Occipital lobe (tissue), 2 donors: ENCODE results near the gene RARG. TPM values are rescaled to one million over a fixed set of nuclear protein-coding genes. Genes with fewer than 3 reads are reported as not detected.

Source experiments
- DNase-seq: peaks from one replicate; lab custom pipeline; 2025; lab: John Stamatoyannopoulos, UW
- total RNA-seq: library from RNA; depleted of rRNA; stranded (reverse); fragments of >200 nt; gene quantifications from one replicate; pipeline ENCODE4 v1.2.3, GENCODE V29; 2014

The RARG gene
- total RNA-seq: 7.6 TPM

DNA sequence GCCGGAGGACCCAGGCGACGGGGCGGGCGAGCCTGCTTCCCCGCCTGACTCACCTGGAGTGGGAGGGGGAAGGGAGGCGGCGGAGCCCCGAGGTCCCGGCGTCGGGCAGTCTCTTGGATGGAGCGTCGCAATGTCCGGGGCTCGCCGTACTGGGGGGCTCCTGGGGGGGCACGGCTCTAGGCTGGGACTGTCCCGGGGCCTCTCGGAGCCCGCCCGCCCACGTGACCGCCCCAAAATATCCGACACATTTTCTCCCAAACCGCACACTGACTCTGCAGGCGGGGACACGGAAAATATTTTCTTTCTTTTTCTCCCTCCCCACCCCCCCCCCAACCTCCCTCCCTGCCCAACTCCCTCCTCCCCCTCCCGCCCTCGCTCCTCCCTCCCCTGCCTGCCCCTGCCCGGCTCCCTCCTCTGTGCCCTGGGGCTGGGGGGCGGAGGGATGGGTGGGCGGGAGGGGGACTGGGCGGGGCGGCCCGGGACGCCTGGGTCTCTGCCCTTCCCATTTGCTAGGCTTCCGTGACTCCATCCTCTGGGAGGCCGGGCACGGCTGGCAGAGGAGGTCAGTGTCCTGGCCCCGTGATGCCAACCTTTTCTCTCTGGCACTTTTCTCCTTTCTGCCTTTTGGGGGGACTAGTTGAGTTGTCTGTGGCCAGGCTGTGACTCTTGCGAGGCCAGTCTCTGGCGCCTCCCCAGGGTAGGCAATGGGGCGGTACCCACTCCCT is at the start of gene RARG:
Gene RARG (minus strand): TSS at position 289 of the 725 bp plus-strand sequence. CDS start 4,664 bp downstream, outside the sequence.
- no peak for DNase-seq

DNA sequence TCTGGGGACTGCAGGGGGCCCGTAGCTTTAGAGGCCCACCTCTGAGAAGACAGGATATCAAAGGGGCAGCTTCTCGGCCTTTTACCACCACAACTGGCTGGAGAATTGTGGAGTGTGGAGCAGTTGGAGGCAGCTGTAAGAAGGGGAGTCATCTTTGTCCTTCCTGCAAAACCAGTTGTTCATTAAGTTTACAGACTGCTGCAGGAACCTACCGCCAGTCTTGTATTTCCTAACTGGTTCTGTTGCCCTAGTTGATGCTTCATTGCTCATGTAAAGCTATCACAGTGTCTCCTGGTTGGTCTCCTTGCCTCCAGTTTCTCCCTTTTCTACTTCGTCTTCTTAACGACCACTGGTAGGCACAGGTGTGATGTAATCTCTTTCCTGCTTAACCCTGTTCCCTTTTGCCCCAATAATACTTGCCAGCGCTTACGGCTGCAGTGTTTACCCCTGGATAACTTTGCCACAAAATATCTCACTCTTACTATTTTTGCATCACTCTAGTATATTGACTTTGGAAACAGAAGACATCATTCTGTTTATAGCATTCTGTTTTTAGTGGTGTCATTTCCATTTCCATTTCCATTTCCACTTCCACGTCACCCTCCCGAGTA is 48.0 kb upstream of the RARG start:
- DNase-seq: no peak

DNA sequence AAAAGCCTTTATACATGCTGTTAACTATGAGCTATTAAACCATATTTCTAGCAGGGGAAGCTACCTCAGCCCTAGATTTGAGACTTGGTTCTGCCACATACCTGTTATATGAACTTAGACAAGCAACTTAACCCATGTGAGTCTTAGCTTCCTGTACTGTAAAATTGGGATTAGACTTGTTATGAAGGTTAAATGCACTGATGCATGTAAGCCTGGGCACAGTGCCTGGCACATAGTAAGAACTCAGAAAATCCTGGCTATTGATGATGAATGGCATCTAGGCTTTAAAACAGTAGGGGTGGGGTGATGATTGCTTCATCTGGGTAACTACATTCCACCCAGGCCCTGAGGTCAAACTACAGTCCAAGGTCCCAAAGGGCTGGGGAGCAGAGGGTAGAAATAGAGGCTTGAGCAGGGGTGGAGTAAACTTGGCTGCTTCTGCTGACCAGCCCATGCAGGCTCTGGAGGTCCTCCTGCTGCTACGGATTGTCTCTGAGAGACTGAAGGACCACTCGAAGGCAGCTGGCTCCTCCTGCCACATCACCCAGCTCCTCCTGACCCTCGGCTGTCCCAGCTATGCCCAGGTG is 47.4 kb upstream of the RARG start:
- DNase-seq: no peak

DNA sequence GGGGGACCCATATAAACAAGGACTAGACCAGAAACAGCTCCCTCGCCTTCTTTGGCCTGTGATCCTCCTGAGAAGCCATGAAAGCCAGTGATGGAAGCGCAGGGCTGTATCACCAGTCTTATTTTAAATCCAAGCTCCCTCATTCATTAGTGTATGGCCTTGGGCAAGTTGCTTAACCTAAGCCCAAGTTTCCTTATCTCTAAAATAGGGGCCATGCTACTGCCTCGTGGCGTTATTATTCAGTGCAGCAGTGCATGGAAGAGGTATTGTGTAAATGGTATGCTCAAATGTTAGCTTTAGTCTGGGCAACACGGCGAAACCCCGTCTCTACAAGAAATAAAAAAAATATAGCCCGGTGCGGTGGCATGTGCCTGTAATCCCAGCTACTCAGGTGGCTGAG is 46.0 kb upstream of the RARG start:
- no peak for DNase-seq

DNA sequence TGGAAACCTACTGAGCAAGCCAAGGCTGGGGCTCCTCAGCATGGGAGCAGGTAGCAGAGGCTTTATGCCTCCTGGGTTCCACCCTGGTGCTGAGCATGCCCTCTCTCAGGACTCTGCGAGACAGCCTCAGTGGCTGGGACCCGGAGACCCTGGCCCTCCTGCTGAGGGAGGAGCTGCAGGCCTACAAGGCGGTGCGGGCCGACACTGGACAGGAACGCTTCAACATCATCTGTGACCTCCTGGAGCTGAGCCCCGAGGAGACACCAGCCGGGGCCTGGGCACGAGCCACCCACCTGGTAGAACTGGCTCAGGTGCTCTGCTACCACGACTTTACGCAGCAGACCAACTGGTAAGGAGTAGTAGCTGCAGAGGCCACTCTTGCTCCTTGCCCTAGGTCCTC is 44.5 kb upstream of the RARG start:
- no peak for DNase-seq

DNA sequence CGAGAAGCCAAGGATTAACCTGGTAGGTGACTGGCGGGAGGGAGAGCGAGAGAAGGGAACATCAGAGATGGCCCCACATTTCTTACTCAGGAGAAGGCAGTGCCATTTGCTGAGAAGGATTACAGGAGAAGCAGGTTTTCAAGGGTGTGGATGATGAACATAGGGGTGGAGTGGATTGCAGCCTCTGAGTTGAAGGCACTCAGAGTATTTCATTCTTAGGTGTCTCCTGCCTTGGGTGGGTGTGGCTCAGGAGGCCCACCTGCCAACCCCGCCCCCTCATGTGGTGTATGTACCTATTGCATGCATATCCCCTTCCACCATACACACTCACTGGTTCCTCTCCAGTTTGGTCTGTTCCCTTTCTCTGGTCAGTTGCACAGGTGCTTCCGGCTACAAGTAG is 42.4 kb upstream of the RARG start:
- no peak for DNase-seq

DNA sequence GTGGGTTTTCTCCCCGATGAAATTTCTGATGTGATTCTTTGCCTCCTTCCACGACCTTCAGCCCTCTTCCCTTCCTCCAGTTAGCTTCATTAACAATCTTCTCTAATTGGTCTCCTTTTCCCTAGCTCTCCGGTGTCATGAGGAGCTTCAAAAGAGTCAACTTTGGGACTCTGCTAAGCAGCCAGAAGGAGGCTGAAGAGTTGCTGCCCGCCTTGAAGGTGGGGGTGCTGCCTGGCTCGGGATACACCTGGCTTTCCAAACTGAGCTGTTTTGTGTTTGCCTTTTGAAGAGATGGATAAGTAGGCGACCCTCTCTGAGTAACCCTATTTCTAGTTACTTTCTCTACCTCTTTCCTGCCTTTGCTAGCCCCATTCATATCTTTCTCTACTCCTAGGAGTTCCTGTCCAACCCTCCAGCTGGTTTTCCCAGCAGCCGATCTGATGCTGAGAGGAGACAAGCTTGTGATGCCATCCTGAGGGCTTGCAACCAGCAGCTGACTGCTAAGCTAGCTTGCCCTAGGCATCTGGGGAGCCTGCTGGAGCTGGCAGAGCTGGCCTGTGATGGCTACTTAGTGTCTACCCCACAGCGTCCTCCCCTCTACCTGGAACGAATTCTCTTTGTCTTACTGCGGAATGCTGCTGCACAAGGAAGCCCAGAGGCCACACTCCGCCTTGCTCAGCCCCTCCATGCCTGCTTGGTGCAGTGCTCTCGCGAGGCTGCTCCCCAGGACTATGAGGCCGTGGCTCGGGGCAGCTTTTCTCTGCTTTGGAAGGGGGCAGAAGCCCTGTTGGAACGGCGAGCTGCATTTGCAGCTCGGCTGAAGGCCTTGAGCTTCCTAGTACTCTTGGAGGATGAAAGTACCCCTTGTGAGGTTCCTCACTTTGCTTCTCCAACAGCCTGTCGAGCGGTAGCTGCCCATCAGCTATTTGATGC is 36.9 kb upstream of the RARG start:
- no peak for DNase-seq

DNA sequence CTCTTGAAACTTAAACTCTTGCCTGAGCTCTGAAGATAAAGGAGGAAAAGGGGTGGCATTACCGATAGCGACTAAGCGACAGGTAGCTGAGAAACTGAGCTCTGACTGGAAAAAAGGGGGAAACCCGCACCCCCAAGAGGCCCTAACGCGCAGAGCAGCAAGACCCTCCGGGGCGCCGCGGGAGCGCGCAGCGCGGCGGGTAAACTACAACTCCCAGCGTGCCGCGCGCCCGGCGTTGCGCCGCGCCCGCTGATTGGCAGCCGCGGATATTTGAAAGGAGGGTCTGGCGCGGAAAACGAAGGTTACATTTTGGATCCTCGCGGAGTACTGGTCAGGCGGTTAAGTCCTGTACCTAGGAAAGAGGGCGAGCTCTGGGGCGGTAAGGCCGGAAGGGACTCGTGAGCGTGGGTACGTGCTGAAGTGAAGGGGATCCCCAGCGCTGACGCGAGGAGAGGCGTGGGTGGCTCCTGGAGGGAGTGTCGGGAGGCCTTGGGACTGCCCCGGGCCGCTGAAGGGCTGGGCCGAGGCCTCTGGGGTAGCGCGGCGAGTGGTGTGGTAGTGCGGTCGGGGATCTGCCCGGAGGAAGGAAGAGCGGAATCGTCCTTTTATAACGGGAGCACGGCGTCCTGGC is 36.1 kb upstream of the RARG start, which contains the start of gene ESPL1:
Gene ESPL1 (plus strand): TSS at position 301 of the 631 bp plus-strand sequence. CDS start 468 bp downstream, outside the sequence.
- DNase-seq: peak; percentile 36

DNA sequence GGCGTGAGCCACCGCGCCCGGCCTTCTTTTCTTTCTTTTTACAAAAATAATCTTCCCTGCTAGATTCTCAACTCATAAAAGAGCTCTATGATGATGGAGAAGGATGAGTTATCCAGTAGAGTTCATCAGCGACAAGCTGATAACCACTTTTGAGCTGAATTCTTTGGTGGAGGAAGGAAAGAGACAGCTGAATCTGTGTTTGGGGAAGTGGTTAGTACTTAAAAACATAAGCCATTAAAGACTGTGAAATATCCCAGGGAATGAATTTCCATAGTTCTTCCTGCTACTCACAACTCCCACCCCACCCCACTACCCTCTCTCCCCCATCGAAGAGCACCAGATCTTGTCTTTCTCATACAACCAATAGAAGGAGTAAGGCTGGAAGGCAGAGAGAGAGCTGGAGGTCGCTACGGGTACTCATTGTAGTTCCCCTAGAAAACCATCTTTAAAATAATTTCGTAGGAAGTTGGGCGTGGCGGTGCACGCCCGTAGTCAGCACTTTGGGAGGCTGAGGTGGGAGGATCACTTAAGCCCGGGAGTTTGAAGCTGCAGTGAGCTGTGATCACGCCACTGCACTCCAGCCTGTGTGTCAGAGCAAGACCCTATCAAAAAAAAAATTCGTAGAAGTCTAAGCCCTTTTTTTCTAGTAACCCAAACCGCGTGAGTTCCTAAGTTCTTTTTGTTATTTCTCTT is 35.4 kb upstream of the RARG start:
- DNase-seq: no peak

DNA sequence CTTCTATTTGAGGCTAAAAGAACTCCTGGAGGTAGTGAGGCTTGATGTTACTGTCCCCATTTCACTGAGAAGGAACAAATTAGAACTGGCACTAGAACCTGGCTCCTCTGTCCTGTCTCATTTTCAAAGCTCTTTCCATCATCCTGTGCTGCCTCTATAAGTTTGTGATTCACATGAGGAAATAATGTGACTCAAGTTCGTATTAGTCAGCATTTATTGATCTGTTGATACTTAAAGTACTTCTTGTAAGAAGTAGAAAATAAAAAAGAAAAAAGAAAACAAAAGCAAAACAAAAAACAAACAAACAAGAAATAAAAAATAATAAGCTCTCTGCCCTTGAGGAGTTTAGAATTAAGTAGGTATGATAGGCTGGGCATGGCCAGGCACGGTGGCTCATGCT is 33.8 kb upstream of the RARG start:
- no peak for DNase-seq

DNA sequence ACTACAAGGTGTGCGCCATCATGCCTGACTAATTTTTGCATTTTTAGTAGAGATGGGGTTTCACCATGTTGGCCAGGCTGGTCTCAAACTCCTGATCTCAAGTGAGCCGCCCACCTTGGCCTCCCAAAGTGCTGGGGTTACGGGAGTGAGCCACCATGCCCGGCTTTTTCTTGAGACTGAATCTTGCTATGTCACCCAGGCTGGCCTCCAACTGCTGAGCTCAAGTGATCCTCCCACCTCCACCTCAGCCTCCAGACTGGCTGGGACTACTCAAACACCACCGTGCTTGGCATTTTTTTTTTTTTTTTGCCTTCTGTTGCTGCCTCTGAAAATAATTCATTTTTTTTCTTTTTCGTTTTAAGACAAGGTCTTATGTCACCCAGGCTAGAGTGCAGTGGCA is 27.9 kb upstream of the RARG start:
- DNase-seq: no peak

DNA sequence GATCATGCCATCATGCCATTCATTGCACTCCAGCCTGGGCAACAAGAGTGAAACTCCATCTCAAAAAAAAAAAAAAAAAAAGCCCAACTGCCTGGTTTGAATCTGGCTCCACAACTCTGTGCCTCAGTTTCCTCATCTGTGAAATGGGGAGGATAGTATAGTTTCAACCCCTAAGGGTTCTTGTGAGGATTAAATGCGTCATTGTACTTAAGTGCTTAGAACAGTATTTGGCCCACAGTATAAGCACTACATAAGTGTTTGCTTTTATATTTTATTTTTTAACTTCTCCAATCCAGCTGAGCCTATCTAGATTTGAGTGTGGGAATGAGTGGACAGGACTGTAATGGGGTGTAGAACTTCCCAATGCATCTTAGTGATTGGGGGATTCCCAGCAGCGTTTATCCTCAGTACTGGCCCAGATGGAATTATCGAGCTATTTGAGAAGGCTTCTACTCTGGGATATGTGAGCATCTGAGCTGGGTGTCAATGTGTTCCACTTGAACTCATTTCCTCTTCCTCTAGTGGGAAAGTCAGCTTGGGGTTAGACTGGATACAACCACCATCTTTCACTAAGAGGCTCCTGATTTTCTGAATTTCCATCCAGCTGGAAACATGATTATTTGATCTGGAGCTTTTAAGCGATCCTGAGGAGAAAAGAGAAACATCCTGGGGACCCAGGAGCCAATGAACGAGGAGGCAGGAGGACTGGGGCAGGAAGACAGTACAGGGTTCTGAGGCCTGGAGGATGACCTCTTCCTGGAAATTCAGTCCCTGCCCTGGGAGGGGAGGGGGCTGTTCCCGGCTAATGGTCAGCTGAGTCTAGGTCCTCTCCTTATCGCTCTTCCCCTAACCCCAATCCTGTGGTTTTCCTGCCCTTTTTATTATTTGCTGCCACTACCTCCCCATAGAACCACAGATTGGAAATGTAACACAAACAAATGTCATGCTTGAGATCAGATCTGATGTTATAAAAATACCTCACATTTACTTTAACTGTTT is 26.8 kb upstream of the RARG start:
- no peak for DNase-seq

DNA sequence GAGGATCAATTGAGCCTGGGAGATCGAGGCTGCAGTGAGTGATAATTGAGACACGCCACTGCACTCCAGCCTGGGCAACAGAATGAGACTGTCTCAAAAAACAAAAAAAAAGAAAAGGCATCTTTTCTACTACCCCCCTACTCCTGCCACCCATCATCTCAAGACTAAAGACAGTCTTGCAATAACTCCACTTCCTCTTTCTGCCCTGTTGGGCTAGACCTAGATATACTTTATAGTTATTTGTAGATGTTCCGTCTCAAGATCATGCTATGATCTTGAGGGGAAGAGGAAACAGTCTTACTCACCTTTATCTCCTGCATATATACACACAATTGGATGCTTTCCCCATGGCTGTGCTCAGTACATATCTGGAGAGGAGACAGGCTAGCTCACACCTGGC is 24.0 kb upstream of the RARG start:
- no peak for DNase-seq

DNA sequence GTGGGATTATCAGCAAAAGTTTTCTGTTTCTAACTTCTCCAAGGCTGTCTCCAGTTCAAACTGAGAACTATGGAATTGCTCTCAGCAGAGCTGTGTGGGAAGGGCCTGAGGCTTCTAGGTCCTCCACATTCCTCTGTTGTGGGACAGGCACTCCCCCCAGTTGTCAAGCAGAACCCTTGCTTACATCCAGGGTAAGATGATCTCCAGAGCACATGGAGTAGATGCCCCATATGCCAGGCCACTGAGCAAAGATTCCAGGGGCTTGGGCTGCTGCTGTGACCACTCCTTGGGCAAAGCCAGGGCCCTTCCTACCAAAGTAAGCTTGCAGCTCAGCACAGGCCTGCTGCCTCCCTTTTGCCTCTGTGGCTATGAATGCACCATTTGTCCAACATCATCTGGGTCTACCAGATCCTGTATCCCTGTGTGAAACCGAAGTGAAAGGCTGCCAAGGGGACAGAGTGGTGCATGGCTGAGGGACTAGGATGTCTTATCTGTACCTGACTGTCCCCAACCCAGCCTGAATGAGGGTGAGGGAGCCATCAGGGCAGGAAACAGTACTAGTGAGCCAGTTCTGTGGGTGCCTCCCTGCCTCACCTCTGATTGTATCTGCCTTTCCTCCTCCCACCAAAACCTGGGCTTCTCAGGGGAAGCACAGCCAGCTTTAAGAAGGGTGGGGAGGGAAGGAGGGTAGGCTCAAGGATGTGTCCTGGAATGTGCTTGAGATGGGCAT is 23.0 kb upstream of the RARG start:
- no peak for DNase-seq

DNA sequence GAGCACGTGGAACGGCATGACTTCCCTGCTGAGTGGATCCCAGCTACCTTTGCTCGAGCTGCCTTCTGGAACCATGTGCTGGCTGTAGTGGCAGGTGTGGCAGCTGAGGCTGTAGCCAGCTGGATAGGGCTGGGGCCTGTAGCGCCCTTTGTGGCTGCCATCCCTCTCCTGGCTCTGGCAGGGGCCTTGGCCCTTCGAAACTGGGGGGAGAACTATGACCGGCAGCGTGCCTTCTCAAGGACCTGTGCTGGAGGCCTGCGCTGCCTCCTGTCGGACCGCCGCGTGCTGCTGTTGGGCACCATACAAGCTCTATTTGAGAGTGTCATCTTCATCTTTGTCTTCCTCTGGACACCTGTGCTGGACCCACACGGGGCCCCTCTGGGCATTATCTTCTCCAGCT is 21.3 kb upstream of the RARG start:
- no peak for DNase-seq

DNA sequence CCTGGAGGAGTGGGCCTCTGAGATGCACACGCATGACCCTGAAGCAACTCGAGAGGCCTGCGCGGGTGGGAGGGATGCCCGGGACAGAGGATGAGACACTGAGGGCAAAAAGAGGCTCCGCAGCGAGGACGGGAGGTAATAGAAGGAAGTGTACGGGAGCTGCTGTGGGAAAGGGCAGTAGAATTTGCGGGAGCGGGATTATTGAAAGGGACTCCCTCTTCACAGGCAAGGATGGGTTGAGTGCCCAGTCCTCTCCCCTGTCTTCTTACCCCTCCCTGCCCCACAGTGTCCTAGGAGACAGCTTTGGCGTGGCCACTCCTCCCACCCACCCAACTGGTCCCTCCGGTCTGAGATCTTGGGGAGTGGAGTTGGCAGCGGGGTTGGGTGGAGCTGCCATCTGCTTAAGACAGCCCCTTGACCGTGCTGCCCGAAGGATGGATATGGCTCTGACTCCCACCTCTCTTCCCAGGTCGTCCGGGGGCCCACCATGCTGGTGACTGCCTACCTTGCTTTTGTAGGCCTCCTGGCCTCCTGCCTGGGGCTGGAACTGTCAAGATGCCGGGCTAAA is 20.4 kb upstream of the RARG start:
- no peak for DNase-seq

DNA sequence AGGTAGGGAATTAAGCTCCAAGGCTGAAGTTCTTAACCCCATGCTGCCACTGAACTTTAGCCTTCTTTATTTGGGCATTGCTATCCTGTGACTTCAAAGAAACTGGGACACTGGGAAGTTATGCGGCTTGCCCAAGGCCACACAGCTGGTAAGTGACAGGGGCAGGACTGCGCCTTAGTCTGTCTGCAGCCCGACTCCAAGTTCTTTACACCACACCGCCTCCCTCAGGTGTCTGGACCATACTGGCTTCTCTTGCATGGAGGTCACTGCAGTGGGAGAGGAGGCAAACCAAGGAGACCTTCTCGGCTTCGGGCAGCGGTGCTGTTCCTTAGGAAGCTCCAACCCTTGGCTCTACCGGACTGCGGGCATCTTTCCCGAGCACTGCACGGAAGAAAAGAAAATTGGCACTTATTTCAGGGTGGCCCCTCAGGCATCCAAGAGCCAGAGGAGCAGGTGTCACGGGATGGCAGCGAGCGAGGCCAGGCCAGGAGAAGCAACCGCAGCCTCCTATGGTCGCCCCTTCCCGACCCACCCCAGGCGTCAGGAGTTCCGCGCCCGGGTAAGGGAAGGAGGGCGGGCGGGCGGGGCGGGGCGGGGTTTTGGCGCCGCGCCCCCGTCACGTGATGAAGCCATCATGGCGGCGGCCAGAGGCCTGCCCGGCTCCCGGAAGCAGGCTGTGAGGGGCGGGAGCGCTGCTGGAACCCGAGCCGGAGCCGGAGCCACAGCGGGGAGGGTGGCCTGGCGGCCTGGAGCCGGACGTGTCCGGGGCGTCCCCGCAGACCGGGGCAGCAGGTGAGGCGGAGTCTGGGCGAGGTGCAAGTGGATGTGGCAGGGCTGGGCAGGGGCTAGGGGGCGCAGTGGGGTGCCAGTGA is 19.7 kb upstream of the RARG start:
- DNase-seq: peak; percentile 77
